ENCODE data around the gene TMEM132E. TPM values are rescaled to one million over a fixed set of nuclear protein-coding genes. Genes with fewer than 3 reads are reported as not detected.

TMEM132E gene
- total RNA-seq, 2 donors from 2014 or later: not detected

DNA sequence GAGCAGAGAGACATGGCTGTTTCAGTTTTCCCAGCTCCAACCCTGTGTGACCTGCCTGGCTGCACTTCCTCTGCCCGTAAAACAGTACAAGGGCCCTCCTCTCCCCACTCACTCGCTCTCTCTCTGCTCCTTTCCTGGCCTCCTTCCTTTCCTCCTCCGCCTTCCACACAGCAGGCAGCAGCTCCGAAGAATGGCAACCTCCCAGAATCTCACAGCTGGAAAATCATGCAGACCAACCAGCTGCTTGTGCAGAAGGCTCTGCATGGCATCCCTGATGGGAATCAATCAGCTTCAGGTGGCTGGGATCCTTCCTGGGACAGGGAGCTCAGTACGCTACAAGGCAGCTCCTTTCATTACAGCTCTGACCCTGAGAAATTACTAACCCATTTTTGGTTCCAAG lies 27.4 kb downstream of the TMEM132E start:
- no peak overlapping the region for H3K4me3 ChIP-seq
- ATAC-seq (no peak), DNase-seq (no peak)
- TF ChIP-seq, protein P1, sequence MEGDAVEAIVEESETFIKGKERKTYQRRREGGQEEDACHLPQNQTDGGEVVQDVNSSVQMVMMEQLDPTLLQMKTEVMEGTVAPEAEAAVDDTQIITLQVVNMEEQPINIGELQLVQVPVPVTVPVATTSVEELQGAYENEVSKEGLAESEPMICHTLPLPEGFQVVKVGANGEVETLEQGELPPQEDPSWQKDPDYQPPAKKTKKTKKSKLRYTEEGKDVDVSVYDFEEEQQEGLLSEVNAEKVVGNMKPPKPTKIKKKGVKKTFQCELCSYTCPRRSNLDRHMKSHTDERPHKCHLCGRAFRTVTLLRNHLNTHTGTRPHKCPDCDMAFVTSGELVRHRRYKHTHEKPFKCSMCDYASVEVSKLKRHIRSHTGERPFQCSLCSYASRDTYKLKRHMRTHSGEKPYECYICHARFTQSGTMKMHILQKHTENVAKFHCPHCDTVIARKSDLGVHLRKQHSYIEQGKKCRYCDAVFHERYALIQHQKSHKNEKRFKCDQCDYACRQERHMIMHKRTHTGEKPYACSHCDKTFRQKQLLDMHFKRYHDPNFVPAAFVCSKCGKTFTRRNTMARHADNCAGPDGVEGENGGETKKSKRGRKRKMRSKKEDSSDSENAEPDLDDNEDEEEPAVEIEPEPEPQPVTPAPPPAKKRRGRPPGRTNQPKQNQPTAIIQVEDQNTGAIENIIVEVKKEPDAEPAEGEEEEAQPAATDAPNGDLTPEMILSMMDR (IDR thresholded peaks at IDR 0.05): no peak
- TF ChIP-seq POLR2A (IDR thresholded peaks at IDR 0.05): no peak
- no peaks in the 10 kb centered on the region for H3K4me1 ChIP-seq
- H3K9me3 ChIP-seq: no peaks in the 10 kb centered on the region
- 41 to 50% methylated on average over 5 of the region's 5 CpGs for WGBS, 2 donors
- no peaks in the 10 kb centered on the region for H3K27me3 ChIP-seq
- intact Hi-C loops (cut with DNase I): no loop called here
- H3K27ac ChIP-seq: no peak overlapping the region
- H3K36me3 ChIP-seq (replicated peaks in 1 of 2; ENCODE audit: insufficient read depth in 1 of 2, low read depth in 2 of 2): no peaks in the 10 kb centered on the region

DNA sequence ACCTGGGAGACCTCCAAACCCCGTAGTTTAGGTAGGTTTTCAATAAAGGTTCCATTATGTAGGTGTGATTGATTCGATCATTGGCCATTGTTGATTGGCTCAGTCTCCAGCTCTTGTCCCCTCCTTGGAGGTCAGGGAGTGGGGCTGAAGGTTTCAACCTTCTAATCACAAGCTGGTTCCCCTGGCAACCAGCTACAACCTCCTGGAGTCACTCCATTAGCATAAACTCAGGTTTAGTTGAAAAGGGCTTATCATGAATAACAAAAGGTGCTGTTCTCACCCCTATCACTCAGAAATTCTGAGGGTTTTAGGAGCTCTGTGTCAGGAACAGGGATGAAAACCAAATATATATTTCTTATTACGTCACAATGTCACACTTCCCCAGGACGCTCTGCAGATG lies 28.5 kb downstream of the TMEM132E start:
- 26 to 41% methylated on average over 4 of the region's 4 CpGs for WGBS, 2 donors
- DNase-seq (no peak), ATAC-seq (no peak)
- no peak for TF ChIP-seq POLR2A (IDR thresholded peaks at IDR 0.05)
- TF ChIP-seq, protein P1 (IDR thresholded peaks at IDR 0.05): no peak
- Histone ChIP-seq H3K27ac (no peak overlapping the region), H3K27me3 (no peaks in the 10 kb centered on the region), H3K36me3 (replicated peaks in 1 of 2; ENCODE audit: insufficient read depth in 1 of 2, low read depth in 2 of 2) (no peaks in the 10 kb centered on the region), H3K9me3 (no peaks in the 10 kb centered on the region), H3K4me3 (no peak overlapping the region), H3K4me1 (no peaks in the 10 kb centered on the region)
- intact Hi-C loops (cut with DNase I): no loop called here

DNA sequence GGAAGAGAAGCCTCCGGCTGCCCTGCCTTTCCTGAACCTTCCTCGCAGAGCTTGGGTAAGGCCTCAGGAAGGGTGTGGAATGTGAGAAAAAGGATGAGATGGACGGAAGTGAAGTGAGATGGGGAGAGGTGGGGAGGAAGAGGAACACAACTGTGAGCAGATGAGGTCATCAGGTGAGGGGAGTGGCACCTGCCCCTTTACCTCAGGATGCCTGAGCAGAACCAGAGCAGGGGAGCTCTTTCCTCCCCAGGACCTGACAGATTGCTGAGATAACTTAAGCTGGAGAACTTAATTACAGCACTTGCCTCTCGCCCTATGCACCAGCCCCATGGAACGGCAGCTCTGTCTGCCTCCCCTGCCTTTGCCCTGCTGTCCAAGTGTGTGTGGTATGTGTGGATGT lies 29.8 kb downstream of the TMEM132E start:
- WGBS, 2 donors: 37 to 46% methylated on average over 5 of the region's 5 CpGs
- no peak for DNase-seq
- TF ChIP-seq, protein P1 (IDR thresholded peaks at IDR 0.05): no peak
- no peak for TF ChIP-seq POLR2A (IDR thresholded peaks at IDR 0.05)
- Histone ChIP-seq H3K4me1 (no peaks in the 10 kb centered on the region), H3K9me3 (no peaks in the 10 kb centered on the region), H3K27me3 (no peaks in the 10 kb centered on the region), H3K27ac (no peak overlapping the region), H3K36me3 (replicated peaks in 1 of 2; ENCODE audit: insufficient read depth in 1 of 2, low read depth in 2 of 2) (no peaks in the 10 kb centered on the region), H3K4me3 (no peak overlapping the region)
- ATAC-seq: no peak
- intact Hi-C loops (cut with DNase I): no loop called here

DNA sequence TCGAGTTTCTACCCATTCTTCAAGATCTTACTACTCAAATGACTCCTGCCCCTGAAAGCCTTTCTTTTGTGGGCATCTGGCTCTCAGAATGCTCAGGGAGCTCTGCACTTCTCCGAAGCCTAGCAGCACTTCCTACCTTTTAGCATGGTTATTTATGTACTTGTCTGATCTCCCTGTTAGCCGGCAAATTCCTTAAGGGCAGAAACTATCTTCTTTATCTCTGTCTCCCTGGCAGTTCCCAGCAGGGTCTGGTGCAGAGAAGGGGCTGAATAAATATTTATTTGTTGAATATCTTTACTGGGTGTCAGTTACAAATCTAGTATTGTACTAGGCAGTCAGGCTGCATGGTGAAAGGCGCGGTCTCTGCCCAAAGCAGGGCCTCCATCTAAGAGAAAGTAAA lies 30.7 kb downstream of the TMEM132E start:
- no peak for ATAC-seq
- Histone ChIP-seq H3K27ac (no peak overlapping the region), H3K27me3 (no peaks in the 10 kb centered on the region), H3K4me1 (no peaks in the 10 kb centered on the region), H3K4me3 (no peak overlapping the region), H3K36me3 (replicated peaks in 1 of 2; ENCODE audit: insufficient read depth in 1 of 2, low read depth in 2 of 2) (no peaks in the 10 kb centered on the region), H3K9me3 (no peaks in the 10 kb centered on the region)
- TF ChIP-seq POLR2A (IDR thresholded peaks at IDR 0.05): no peak
- TF ChIP-seq, protein P1 (IDR thresholded peaks at IDR 0.05): no peak
- no peak for DNase-seq
- intact Hi-C loops (cut with DNase I): no loop called here
- 24 to 34% methylated on average over 5 of the region's 5 CpGs for WGBS, 2 donors

DNA sequence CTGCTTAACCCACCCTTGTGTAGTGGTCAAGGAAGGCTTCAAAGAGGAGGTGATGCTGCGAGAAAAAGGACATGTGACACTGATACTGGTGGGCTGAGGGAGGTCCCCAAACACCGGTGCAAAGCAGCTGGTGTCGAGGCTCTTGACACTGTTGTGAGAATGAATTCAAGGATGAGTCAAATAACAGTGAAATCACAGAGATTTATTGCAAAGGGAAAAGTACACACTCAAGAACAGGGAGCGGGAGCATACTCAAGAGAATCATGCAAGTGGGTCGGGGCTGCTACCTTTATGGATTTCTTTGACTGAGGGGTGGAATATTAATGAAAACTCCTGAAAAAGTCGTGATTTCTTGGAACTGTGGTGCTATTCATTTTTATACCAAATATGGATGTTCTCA lies 31.1 kb downstream of the TMEM132E start:
- Histone ChIP-seq H3K4me3 (no peak overlapping the region), H3K36me3 (replicated peaks in 1 of 2; ENCODE audit: insufficient read depth in 1 of 2, low read depth in 2 of 2) (no peaks in the 10 kb centered on the region), H3K4me1 (no peaks in the 10 kb centered on the region), H3K27ac (no peak overlapping the region), H3K27me3 (no peaks in the 10 kb centered on the region), H3K9me3 (no peaks in the 10 kb centered on the region)
- WGBS, 2 donors: 44 to 57% methylated on average over 6 of the region's 6 CpGs
- ATAC-seq: no peak
- TF ChIP-seq, protein P1 (IDR thresholded peaks at IDR 0.05): no peak
- no peak for TF ChIP-seq POLR2A (IDR thresholded peaks at IDR 0.05)
- DNase-seq: no peak
- intact Hi-C loops (cut with DNase I): no loop called here
